LHCN-M2 (cell line): ENCODE measurements around the gene PDXK. TPM values are rescaled to one million over a fixed set of nuclear protein-coding genes. Genes with fewer than 3 reads are reported as not detected.

Experiments used
- DNase-seq: peaks from one replicate; pipeline ENCODE4 v3.0.0-alpha.2; 2012; ENCODE audit warnings: low read depth
- total RNA-seq: library from RNA; depleted of rRNA; stranded (reverse); fragments of >200 nt; gene quantifications from 2 replicates; pipeline ENCODE4 v1.2.3, GENCODE V29; 2014; rRNA removed

The PDXK gene
- total RNA-seq, 1 experiment from 2014 or later, result 59.9 TPM

- no peak for DNase-seq
Observed at GRCh38 chr21:43803558-43804300, 84.8 kb downstream of the PDXK start.

- no peak for DNase-seq
Observed at GRCh38 chr21:43805275-43805800, 86.4 kb downstream of the PDXK start.

GRCh38 chr21:43806017-43806710, 87.2 kb downstream of the PDXK start:
- DNase-seq, result no peak

- no peak for DNase-seq
Observed at GRCh38 chr21:43808367-43808766, 89.4 kb downstream of the PDXK start.

- no peak for DNase-seq
Observed at GRCh38 chr21:43808832-43809251, 89.9 kb downstream of the PDXK start.

- no peak for DNase-seq
Observed at GRCh38 chr21:43809346-43809799, 90.4 kb downstream of the PDXK start.

GRCh38 chr21:43809853-43810504, 91.0 kb downstream of the PDXK start:
- no peak for DNase-seq

- DNase-seq, result peak; percentile 57
Observed at GRCh38 chr21:43810505-43811261, 91.8 kb downstream of the PDXK start.

GRCh38 chr21:43811262-43812105, 92.6 kb downstream of the PDXK start:
- no peak for DNase-seq

Other genes with a start within 250 kb of the PDXK start
- gene HSF2BP, start 59.6 kb upstream of the PDXK start, total RNA-seq, result 2.4 and 2.6 TPM in 2 replicates
- 36.8 and 37.4 TPM in 2 replicates for gene RRP1B, start 59.6 kb upstream of the PDXK start, total RNA-seq
- 5.8 and 9.8 TPM in 2 replicates for gene CSTB, start 57.2 kb downstream of the PDXK start, total RNA-seq
- gene RRP1, start 70.4 kb downstream of the PDXK start, total RNA-seq, result 27.9 and 28.6 TPM in 2 replicates
- 21.7 and 24.0 TPM in 2 replicates for gene AGPAT3, start 146.1 kb downstream of the PDXK start, total RNA-seq